H7 (cell line): Measurements from ENCODE around the gene YIF1B. TPM values are rescaled to one million over a fixed set of nuclear protein-coding genes. Genes with fewer than 3 reads are reported as not detected.
"Not testable (repeated sequence)": the region's sequence is repeated elsewhere in the genome, so short reads cannot be mapped to it uniquely, and the experiment has no call there.

Experiments
- DNase-seq: peaks from one replicate; pipeline ENCODE4 v3.0.0; 2012
- H3K27me3 ChIP-seq: 2 replicates; pipeline ENCODE4 v1.6.0; 2011; ENCODE audit warnings: mild to moderate bottlenecking, low read length; ENCODE audit not compliant: control insufficient read depth, insufficient read depth
- H3K36me3 ChIP-seq: replicated peaks from 2 replicates; pipeline ENCODE4 v1.5.1; 2011; ENCODE audit warnings: low read length; ENCODE audit not compliant: control insufficient read depth, insufficient read depth
- H3K4me3 ChIP-seq: 2 replicates; pipeline ENCODE4 v1.5.1; 2011; ENCODE audit warnings: low read depth, mild to moderate bottlenecking, control low read depth, low read length, moderate library complexity; ENCODE audit not compliant: insufficient read depth
- total RNA-seq: library from RNA; depleted of rRNA; stranded (reverse); fragments of >200 nt; shearing (Covaris generic); gene quantifications from 2 replicates; pipeline ENCODE4 v1.2.3, GENCODE V29; 2014; rRNA removed

Gene YIF1B
- total RNA-seq, 1 experiment from 2014 or later = 147 TPM

DNA sequence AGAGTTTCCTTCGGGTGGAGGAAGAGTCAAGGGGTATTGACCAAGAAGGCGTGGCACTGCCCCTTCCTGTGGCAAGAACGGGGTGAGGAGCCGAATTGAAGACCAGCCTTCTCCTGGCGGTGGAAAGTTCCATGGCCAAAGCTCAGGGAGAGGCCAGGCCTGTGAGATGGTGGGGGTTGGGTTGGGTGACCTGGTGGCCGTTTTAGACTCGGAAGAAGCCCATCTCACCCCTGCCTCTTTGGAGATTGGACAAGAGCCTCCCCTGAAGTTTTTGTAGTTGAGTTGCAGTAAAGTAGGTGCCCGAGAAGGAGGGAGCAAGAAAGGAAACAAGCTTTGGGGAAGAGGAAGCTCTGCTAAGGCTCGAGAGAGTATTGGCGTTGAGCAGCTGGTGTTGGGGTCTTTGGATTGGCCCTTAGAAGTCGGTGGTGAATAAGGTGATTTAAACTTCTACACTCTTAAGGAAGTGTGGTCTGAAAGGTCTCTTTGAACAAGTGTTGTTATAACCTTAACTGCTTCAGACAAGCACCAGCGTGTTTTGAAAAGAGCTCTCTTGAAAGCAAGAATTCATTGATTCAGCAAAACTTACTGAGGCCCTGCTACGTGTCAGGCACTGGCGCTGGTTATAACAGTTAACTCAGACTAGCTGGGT, 50.4 kb downstream of the YIF1B start:
- peak overlapping the region; percentile 86 for H3K4me3 ChIP-seq
- DNase-seq = peak; percentile 61

GRCh38 chr19:38264486-38265212, 51.1 kb downstream of the YIF1B start, which contains the start of gene SPINT2:
Gene SPINT2 (plus strand): TSS chr19:38264573. CDS start chr19:38264893, 320 bp downstream.
- H3K4me3 ChIP-seq = peak within 1 kb of the TSS; percentile 86
- H3K27me3 ChIP-seq = no peaks in the 10 kb centered on the region
- DNase-seq = peak; percentile 96
- H3K36me3 ChIP-seq = no peaks in the 10 kb centered on the region; the same call in 1 of the 2 replicates

More for the DNA sequence above, 50.4 kb downstream of the YIF1B start:
- H3K27me3 ChIP-seq = no peaks in the 10 kb centered on the region
- H3K36me3 ChIP-seq = no peaks in the 10 kb centered on the region; the same call in 1 of the 2 replicates

DNA sequence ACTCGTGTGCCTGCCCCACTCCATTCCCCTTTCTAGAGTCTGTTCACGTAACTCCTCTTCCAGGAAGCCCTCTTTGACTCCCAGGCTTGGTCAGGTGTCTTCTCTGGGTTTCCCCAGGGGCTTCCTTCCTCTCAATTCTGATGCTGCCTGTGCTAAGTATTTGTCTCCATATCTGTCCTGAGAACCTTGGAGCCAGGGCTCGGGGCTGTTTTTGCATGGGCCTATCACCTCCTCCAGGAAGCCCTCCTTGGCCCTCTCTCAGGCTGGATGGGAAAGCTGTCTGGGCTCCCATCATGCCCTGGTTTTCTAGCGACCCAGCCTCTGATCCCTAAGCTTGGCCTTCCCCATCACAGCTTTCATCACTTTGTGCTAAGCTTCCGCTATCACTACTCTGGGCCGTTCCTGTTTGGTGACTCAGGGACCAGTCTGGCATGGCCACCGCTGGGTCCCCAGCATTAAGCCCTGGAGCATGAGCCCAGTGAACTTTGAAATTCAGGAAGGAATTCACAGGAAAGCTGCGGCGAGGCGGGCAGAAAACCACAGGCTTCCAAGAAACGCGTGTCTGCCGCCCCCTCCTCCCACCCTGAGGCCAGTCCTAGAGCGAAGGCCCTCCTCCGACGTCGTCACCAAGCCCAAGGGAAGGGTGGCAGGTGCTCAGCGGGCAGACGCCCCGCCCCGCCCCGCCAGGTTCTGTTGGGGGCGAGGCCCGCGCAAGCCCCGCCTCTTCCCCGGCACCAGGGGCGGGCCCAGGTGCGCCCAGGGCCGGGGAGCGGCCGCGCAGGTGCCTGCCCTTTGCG, 51.9 kb downstream of the YIF1B start:
- no peaks in the 10 kb centered on the region for H3K27me3 ChIP-seq
- peak overlapping the region; percentile 86 for H3K4me3 ChIP-seq
- H3K36me3 ChIP-seq = no peaks in the 10 kb centered on the region; the same call in 1 of the 2 replicates
- DNase-seq = peak; percentile 100

GRCh38 chr19:38262585-38263268, 53.0 kb downstream of the YIF1B start:
- no peaks in the 10 kb centered on the region for H3K27me3 ChIP-seq
- peak; percentile 20 for DNase-seq

GRCh38 chr19:38261942-38262341, 53.8 kb downstream of the YIF1B start:
- H3K4me3 ChIP-seq, H3K27me3 ChIP-seq, H3K36me3 ChIP-seq: not testable (repeated sequence)
- DNase-seq = peak; percentile 13

More at GRCh38 chr19:38262585-38263268, 53.0 kb downstream of the YIF1B start:
- no peak overlapping the region for H3K4me3 ChIP-seq
- H3K36me3 ChIP-seq = no peaks in the 10 kb centered on the region; the same call in 1 of the 2 replicates

DNA sequence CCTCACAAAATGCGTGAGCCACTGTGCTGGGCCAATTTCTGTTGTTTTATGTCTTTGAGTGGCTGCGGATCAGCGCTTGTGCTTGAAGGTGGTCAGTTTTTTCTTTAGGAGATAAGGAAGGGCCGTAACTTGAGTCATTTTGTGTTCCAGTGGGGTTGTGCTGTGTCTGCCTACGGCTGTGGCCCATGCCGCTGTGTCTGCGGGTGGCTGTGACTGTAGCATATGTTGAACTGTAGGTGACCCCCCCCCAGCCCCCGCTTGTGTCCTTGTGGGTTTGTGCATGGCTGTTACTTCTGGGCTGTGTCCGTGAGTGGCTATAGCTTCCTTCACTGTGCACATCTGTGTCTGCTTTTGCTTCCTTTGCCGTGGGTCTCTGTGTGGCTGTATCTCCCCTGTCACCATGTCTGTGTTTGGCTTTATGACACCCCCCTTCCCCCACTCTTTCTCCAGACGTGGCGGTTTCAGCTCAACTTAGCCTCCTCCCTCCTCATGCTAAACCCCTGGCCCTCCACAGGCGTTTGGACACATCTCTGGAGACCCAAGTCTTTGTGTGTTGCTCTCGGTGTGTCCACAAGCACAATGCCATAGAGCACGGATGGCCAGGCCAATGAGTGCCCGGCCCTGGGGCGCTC, 60.2 kb downstream of the YIF1B start:
- no peaks in the 10 kb centered on the region for H3K36me3 ChIP-seq
- H3K27me3 ChIP-seq = peaks cover 9% of the 10 kb centered on the region
- no peak for DNase-seq
- peak overlapping the region; percentile 62 for H3K4me3 ChIP-seq

DNA sequence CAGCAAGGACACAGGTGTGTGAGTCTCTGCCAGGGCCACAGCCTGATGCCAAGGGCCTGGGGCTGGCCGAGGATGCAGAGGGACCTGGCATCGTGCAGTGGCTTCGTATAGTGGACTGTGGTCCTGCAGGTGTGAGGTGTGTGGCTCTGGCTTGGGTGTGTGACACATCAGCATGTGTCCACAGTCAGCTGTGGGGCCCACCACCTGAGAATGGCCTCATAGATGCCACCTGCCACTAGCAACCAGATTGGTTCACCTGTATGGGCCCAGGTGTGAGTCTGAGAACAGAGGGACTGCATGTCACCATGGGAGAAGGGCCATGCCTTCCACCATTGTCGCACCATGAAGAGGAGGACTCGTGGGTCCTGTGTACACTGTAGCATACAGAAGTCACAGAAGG, 62.0 kb downstream of the YIF1B start:
- no peak for DNase-seq
- Histone ChIP-seq H3K27me3 (peaks cover 9% of the 10 kb centered on the region), H3K36me3 (no peaks in the 10 kb centered on the region), H3K4me3 (no peak overlapping the region)

Other genes starting within 250 kb of the YIF1B start
- gene DPF1, start 91.7 kb downstream of the YIF1B start, total RNA-seq = 3.0 and 5.5 TPM in 2 replicates
- 3.5 and 3.7 TPM in 2 replicates for gene PPP1R14A, start 59.6 kb downstream of the YIF1B start, total RNA-seq
- 143 and 153 TPM in 2 replicates for gene SPINT2, start 51.4 kb downstream of the YIF1B start, total RNA-seq
- 5.1 and 11.1 TPM in 2 replicates for gene C19orf33, start 11.7 kb downstream of the YIF1B start, total RNA-seq
- 1.9 and 3.3 TPM in 2 replicates for gene KCNK6, start 3.9 kb upstream of the YIF1B start, total RNA-seq
- gene CATSPERG, start 19.9 kb upstream of the YIF1B start, total RNA-seq = 0.03 and 0.85 TPM in 2 replicates
- gene PSMD8, start 58.6 kb upstream of the YIF1B start, total RNA-seq = 229 and 270 TPM in 2 replicates
- 0.11 and 0.21 TPM in 2 replicates for gene GGN, start 72.1 kb upstream of the YIF1B start, total RNA-seq
- gene SPRED3, start 72.8 kb upstream of the YIF1B start, total RNA-seq = 1.6 and 4.2 TPM in 2 replicates
- gene FAM98C, start 87.1 kb upstream of the YIF1B start, total RNA-seq = 4.6 and 6.4 TPM in 2 replicates
- gene RASGRP4, start 110.3 kb upstream of the YIF1B start, total RNA-seq = 1.2 and 2.1 TPM in 2 replicates
- gene RYR1, start 117.7 kb upstream of the YIF1B start, total RNA-seq = 17.9 and 25.5 TPM in 2 replicates